Vagina (tissue), 2 donors: Measurements from ENCODE around the gene ZNF697. TPM values are rescaled to one million over a fixed set of nuclear protein-coding genes. Genes with fewer than 3 reads are reported as not detected.
"Not testable (repeated sequence)": the region's sequence is repeated elsewhere in the genome, so short reads cannot be mapped to it uniquely, and the experiment has no call there.

Experiments
- DNase-seq, 2 donors: peaks; one replicate each; pipeline ENCODE4 v3.0.0-alpha.2; 2017; ENCODE audit errors: extremely low spot score in 2 of 2
- H3K27ac ChIP-seq: fragments of 200-600 bp; sonication (generic); one replicate; pipeline ENCODE4 v1.5.1; 2019
- H3K27me3 ChIP-seq: fragments of 200-600 bp; sonication (generic); one replicate; pipeline ENCODE4 v1.5.1; 2019
- H3K36me3 ChIP-seq, 2 donors: fragments of 200-600 bp; sonication (generic); one replicate each; pipeline ENCODE4 v1.5.1; 2017 to 2019
- H3K4me1 ChIP-seq: fragments of 200-600 bp; sonication (generic); one replicate; pipeline ENCODE4 v1.5.1; 2019
- H3K4me3 ChIP-seq, 2 donors: fragments of 200-600 bp; sonication (generic); 1 replicate in 1 of 2; 2 replicates in 1 of 2; pipeline ENCODE4 v1.5.1; 2016 to 2019
- H3K9me3 ChIP-seq: fragments of 200-600 bp; sonication (generic); one replicate; pipeline ENCODE4 v1.5.1; 2019
- CTCF ChIP-seq, 3 experiments: fragments of 450-650 bp in 2 of 3; fragments of 200-600 bp in 1 of 3; sonication (generic) in 1 of 3; IDR thresholded peaks; one replicate each; pipeline ENCODE4 v1.5.1; 2017 to 2019; ENCODE audit warnings: antibody characterized with exemption in 3 of 3, mild to moderate bottlenecking in 2 of 3, moderate library complexity in 2 of 3
- POLR2A ChIP-seq, 2 donors: fragments of 450-650 bp; IDR thresholded peaks; one replicate each; pipeline ENCODE4 v1.6.1; 2017; ENCODE audit warnings: antibody characterized with exemption in 2 of 2, mild to moderate bottlenecking in 2 of 2, moderate library complexity in 2 of 2
- POLR2AphosphoS5 ChIP-seq, 2 donors: sonication (generic); formaldehyde crosslinking; IDR thresholded peaks; one replicate each; pipeline ENCODE4 v1.9.0; 2017; ENCODE audit warnings: antibody characterized with exemption in 2 of 2, mild to moderate bottlenecking in 2 of 2, low read depth in 1 of 2; ENCODE audit not compliant: insufficient read depth in 1 of 2
- intact Hi-C: fragments of 100-400 bp; cut with DNase I; formaldehyde crosslinking; loops from one replicate; pipeline ENCODE4 v1.15.1; 2023
- total RNA-seq: library from RNA; depleted of rRNA; stranded (reverse); fragments of >200 nt; gene quantifications from one replicate; pipeline ENCODE4 v1.2.3, GENCODE V29; 2016

ZNF697 gene
- total RNA-seq, 1 donor from 2014 or later = 3.7 TPM

- peaks cover 0 to 25% of the 10 kb centered on the region in 2 donors for H3K36me3 ChIP-seq
- TF ChIP-seq POLR2A (IDR thresholded peaks at IDR 0.05) (no peak), POLR2AphosphoS5 (IDR thresholded peaks at IDR 0.05; ENCODE audit: insufficient read depth in 1 of 2, low read depth in 1 of 2) (no peak), CTCF (IDR thresholded peaks at IDR 0.05) (no peak)
- H3K27ac ChIP-seq = no peak overlapping the region
- no peaks in the 10 kb centered on the region for H3K27me3 ChIP-seq
- no peaks in the 10 kb centered on the region for H3K9me3 ChIP-seq
- no peak for DNase-seq
- intact Hi-C loops = no loop called here
- no peaks in the 10 kb centered on the region for H3K4me1 ChIP-seq
- no peak overlapping the region for H3K4me3 ChIP-seq
These were observed 26.4 kb downstream of the ZNF697 start for GRCh38 chr1:119621705-119622104.

DNA sequence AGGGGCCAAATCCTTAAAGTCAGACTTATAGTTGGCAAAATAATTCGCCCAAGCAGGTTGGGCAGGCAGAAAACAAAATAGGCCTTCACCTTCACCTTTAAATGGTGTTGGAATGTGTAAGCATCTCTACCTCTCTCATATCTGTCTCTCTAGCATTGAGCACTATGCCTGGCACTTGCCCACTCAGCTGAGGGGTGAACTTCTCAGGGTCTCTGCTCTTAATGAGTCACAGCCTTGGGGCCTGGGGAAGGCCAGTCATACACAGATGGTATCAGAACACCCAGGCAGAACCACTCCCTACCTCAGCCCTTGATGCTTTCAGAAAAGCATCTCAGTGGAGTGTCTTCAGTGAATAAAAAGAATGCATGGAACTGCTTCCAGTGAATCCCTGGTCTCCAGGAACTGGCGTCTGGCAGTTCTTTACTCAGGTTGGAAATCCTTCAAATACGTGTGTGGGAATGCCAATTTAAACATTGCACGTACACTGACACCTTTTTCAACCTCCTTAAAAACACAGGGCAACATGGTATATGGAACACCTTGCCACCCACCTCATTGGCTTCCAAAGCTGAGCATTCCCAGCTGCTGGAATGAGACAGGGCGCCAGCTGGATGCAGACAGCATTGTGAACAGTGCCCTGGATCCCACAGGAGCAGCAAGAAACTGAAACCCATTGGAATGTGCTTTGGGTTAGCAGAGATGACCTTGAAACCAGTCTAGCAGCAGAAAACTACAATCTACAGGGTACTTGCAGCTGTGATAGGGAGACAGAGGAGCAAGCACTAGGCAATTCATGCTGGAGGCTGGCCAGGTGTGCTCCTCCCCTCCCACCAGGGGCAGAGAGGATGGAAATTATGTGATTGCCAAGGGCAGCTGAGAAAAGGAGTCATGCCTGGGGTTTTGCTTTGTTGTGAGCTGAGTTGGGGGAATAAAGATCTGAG is 30.0 kb downstream of the ZNF697 start:
- Histone ChIP-seq H3K9me3 (no peaks in the 10 kb centered on the region), H3K27ac (no peak overlapping the region), H3K4me1 (peaks cover 5% of the 10 kb centered on the region), H3K27me3 (no peaks in the 10 kb centered on the region), H3K36me3 (peaks cover 0 to 6% of the 10 kb centered on the region in 2 donors), H3K4me3 (no peak overlapping the region)
- DNase-seq = no peak
- intact Hi-C loops = no loop called here
- no peak for TF ChIP-seq POLR2AphosphoS5 (IDR thresholded peaks at IDR 0.05; ENCODE audit: insufficient read depth in 1 of 2, low read depth in 1 of 2)
- no peak for TF ChIP-seq POLR2A (IDR thresholded peaks at IDR 0.05)
- TF ChIP-seq CTCF (IDR thresholded peaks at IDR 0.05) = no peak

DNA sequence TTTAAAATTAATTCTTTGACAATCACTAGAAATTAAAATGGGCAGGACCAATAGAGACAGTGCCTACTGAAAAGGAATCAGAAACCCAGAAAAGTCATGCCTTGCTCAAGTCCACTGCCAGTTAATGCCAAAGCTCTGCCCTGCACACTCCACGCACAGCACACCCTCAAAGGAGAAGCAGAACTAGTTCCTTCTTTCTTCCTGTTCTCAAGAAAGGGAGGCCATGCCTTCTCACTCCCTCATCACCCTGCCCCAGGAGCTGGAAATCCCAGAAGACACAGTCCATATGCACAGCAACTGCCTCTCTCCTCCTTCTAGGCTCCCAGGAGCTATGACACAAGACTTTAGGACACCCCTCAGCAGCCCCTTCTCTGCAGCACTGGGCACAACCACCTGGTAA is 31.3 kb downstream of the ZNF697 start:
- DNase-seq, H3K36me3 ChIP-seq, H3K4me1 ChIP-seq, intact Hi-C loops, H3K27ac ChIP-seq, H3K4me3 ChIP-seq, H3K9me3 ChIP-seq, H3K27me3 ChIP-seq: not testable (repeated sequence)

- H3K27ac ChIP-seq, H3K4me3 ChIP-seq, H3K36me3 ChIP-seq, H3K27me3 ChIP-seq, DNase-seq, H3K9me3 ChIP-seq, intact Hi-C loops, H3K4me1 ChIP-seq: not testable (repeated sequence)
These were observed 33.0 kb downstream of the ZNF697 start for GRCh38 chr1:119615100-119615499.

DNA sequence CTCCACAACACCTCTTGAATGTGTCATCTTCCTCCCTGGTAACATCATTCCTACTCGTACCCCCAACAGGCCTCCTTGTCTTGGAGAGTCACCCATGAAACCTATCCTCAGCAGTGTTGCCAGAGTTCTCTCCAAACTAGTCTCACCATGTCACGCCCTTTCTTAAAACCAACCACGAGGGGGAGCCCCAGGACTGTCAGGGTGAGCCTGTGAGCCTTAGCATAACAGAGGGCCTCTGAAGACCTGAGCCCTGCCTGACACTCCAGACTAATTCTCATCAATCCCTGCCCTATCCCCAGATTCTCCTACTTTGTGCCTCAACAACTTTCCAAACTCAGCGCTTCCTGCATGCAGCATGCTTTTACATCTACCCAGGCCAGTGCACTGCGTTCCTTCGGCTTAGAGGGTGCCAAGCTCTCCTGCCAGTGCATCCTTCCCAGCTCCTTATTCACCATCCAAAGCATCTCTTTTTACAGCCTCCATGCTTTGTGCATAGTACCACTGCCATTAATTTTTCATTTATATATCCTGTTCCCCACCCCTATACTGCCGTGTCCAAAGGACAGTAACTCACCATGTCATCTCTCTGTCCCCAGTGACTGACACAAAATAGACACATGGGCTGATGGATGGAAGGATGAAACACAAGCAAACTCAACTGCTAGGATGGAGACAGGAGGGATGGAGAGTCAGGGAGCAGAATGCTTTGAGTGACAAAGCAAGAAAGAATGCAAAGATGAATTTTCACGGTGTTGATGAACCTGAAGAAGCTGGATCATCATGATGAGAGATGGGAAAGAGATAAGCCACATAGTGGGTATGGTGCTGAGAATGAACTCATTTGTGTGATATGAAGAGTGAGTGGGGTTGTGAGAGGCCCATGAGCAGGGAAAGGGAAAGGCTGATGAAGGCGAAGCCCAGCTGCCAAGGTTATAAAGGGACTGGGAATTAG is 34.0 kb downstream of the ZNF697 start:
- Histone ChIP-seq H3K4me1 (peaks cover 5% of the 10 kb centered on the region), H3K4me3 (no peak overlapping the region), H3K27me3 (no peaks in the 10 kb centered on the region), H3K9me3 (no peaks in the 10 kb centered on the region), H3K27ac (no peak overlapping the region), H3K36me3 (no peaks in the 10 kb centered on the region)
- DNase-seq = no peak
- intact Hi-C loops = loop anchor here (2.0 kb wide), 1 partner anchor 49 kb away; no protein-coding TSS in a partner anchor
- TF ChIP-seq POLR2A (IDR thresholded peaks at IDR 0.05) (no peak), CTCF (IDR thresholded peaks at IDR 0.05) (peak; percentile 40 to 85 (median 83))
